Suprapubic skin (tissue), 4 donors: ENCODE results near the gene ACSM4.

Experiments
- EP300 ChIP-seq: sonication (generic); formaldehyde crosslinking; IDR thresholded peaks from one replicate; pipeline ENCODE4 v1.6.1; 2017; ENCODE audit warnings: antibody characterized with exemption
- POLR2A ChIP-seq, 2 donors: fragments of 450-650 bp; IDR thresholded peaks; one replicate each; pipeline ENCODE4 v1.6.1; 2017; ENCODE audit warnings: antibody characterized with exemption in 2 of 2, mild to moderate bottlenecking in 2 of 2, moderate library complexity in 2 of 2
- POLR2AphosphoS5 ChIP-seq, 3 donors: sonication (generic); formaldehyde crosslinking; IDR thresholded peaks; one replicate each; pipeline ENCODE4 v1.6.1; 2017; ENCODE audit warnings: antibody characterized with exemption in 3 of 3
- TF ChIP-seq, protein P1 (sequence below), 2 donors: fragments of 200-600 bp in 1 of 2; fragments of 450-650 bp in 1 of 2; sonication (generic) in 1 of 2; IDR thresholded peaks; one replicate each; pipeline ENCODE4 v1.5.1; 2016 to 2019; ENCODE audit warnings: antibody characterized with exemption in 2 of 2, mild to moderate bottlenecking in 1 of 2, moderate library complexity in 1 of 2

DNA sequence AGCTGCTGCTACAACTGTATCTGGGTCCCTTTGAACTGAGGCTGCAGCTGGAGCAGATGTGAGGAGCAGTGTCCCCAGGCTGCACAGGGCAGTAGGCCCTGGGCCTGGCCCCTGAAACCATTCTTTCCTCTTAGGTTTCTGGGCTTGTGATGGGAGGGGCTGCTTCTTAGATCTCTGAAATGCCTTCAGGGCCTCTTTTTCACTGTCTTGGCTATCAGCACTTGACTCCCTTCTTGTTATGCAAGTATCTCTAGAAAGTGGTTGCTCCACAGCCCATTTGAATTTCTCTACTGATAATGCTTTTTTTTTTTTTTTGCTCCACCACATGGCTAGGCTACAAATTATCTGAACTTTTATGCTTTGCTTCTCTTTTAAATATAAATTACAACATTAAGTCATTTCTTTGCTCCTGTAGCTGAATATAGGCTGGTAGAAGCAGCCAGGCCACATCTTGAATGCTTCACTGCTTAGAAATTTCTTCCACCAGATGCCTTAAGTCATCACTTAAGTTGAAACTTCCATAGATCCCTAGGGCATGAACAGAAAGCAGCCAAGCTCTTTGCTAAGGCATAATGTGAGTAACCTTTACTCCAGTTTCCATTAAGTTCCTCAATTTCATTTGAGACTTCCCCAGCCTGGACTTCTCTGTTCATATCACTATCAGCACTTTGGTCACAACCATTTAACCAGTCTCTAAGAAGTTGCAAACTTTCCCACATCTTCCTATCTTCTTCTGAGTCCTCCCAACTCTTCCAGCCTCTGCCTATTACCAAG lies 41.1 kb downstream of the ACSM4 start:
- no peak for TF ChIP-seq POLR2A (IDR thresholded peaks at IDR 0.05)
- TF ChIP-seq POLR2AphosphoS5 (IDR thresholded peaks at IDR 0.05), result no peak
- no peak for TF ChIP-seq EP300
- TF ChIP-seq, protein P1, sequence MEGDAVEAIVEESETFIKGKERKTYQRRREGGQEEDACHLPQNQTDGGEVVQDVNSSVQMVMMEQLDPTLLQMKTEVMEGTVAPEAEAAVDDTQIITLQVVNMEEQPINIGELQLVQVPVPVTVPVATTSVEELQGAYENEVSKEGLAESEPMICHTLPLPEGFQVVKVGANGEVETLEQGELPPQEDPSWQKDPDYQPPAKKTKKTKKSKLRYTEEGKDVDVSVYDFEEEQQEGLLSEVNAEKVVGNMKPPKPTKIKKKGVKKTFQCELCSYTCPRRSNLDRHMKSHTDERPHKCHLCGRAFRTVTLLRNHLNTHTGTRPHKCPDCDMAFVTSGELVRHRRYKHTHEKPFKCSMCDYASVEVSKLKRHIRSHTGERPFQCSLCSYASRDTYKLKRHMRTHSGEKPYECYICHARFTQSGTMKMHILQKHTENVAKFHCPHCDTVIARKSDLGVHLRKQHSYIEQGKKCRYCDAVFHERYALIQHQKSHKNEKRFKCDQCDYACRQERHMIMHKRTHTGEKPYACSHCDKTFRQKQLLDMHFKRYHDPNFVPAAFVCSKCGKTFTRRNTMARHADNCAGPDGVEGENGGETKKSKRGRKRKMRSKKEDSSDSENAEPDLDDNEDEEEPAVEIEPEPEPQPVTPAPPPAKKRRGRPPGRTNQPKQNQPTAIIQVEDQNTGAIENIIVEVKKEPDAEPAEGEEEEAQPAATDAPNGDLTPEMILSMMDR (IDR thresholded peaks at IDR 0.05), result no peak
